Measurements from ENCODE around the gene HSFX1. TPM values are rescaled to one million over a fixed set of nuclear protein-coding genes. Genes with fewer than 3 reads are reported as not detected.

HSFX1 gene
- 0.24 and 0.56 TPM in 2 replicates for total RNA-seq

DNA sequence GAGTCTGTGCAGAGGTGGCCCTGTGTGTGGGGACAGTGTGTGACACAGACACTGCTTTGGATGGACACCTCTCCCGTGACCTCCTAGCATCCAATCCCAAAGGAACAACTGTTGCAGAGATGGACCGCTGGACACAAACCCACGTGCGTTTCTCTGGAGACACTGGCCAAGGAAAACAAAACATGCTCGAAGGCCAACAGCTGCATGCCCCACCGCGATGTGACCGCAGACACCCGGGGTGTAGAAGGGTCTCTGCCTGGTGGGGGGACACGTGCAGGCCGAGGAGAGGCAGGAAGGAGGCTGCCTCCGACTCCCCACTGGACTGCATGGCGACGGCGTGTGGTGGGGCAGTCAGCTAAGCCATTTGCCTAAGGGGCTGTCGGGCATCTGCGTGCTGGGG, at the start of gene HSFX1:
Gene HSFX1, plus strand, starts transcription at position 301 of the 400 bp plus-strand sequence. CDS start 614 bp downstream, outside the sequence.

GRCh38 chrX:149781727-149782126, 7.9 kb downstream of the HSFX1 start, which contains the start of gene MAGEA9:
TSS of gene MAGEA9 (plus strand) at chrX:149781930. CDS start at chrX:149786211, 4,281 bp downstream.

Other genes starting within 250 kb of the HSFX1 start
- gene EOLA1, start 233.1 kb upstream of the HSFX1 start, total RNA-seq: 6.2 and 11.9 TPM in 2 replicates
- not detected in 2 replicates for gene HSFX3, start 224.1 kb upstream of the HSFX1 start, total RNA-seq
- gene MAGEA9B, start 186.6 kb upstream of the HSFX1 start, total RNA-seq: not detected in 2 replicates
- gene HSFX2, start 178.8 kb upstream of the HSFX1 start, total RNA-seq: 0.10 and 0.37 TPM in 2 replicates
- gene TMEM185A, start 142.3 kb upstream of the HSFX1 start, total RNA-seq: 10.1 and 17.2 TPM in 2 replicates
- not detected in 2 replicates for gene MAGEA11, start 62.0 kb upstream of the HSFX1 start, total RNA-seq
- not detected in 2 replicates for gene MAGEA9, start 7.9 kb downstream of the HSFX1 start, total RNA-seq
- not detected in 2 replicates for gene MAGEA8, start 107.1 kb downstream of the HSFX1 start, total RNA-seq
- not detected in 2 replicates for gene HSFX4, start 155.5 kb downstream of the HSFX1 start, total RNA-seq
- 17.6 and 20.0 TPM in 2 replicates for gene EOLA2, start 164.4 kb downstream of the HSFX1 start, total RNA-seq